Measurements from ENCODE around the gene CBY1.
"Not testable (repeated sequence)": the region's sequence is repeated elsewhere in the genome, so short reads cannot be mapped to it uniquely, and the experiment has no call there.

DNA sequence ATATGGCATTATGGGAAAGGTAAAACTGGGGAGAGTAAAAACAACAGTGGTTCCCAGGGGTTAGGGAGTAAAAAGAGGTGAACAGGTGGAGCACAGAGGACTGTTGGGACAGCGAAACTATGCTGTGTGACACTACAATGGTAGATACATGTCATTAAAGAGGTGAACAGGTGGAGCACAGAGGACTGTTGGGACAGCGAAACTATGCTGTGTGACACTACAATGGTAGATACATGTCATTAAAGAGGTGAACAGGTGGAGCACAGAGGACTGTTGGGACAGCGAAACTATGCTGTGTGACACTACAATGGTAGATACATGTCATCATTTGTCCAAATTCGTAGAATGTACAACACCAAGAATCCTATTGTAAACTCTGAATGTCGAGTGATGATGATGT, 12.2 kb upstream of the CBY1 start:
- TF ChIP-seq, protein P1, sequence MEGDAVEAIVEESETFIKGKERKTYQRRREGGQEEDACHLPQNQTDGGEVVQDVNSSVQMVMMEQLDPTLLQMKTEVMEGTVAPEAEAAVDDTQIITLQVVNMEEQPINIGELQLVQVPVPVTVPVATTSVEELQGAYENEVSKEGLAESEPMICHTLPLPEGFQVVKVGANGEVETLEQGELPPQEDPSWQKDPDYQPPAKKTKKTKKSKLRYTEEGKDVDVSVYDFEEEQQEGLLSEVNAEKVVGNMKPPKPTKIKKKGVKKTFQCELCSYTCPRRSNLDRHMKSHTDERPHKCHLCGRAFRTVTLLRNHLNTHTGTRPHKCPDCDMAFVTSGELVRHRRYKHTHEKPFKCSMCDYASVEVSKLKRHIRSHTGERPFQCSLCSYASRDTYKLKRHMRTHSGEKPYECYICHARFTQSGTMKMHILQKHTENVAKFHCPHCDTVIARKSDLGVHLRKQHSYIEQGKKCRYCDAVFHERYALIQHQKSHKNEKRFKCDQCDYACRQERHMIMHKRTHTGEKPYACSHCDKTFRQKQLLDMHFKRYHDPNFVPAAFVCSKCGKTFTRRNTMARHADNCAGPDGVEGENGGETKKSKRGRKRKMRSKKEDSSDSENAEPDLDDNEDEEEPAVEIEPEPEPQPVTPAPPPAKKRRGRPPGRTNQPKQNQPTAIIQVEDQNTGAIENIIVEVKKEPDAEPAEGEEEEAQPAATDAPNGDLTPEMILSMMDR (conservative IDR thresholded peaks at IDR 0.05; ENCODE audit: low read depth, low read length), result not testable (repeated sequence)
- TF ChIP-seq EZH2phosphoT487 (IDR thresholded peaks at IDR 0.05; ENCODE audit: borderline replicate concordance, low read length), result not testable (repeated sequence)

Measured in PC-3 (cell line).